Upper lobe of left lung (tissue), 4 donors: ENCODE data around the gene DFFB.

Source experiments
- CTCF ChIP-seq, 6 experiments: fragments of 450-650 bp in 4 of 6; fragments of 200-600 bp in 2 of 6; sonication (generic) in 2 of 6; IDR thresholded peaks; one replicate each; pipeline ENCODE4 v1.5.1; 2016 to 2019; ENCODE audit warnings: antibody characterized with exemption in 6 of 6
- EP300 ChIP-seq, 4 donors: sonication (generic); formaldehyde crosslinking; IDR thresholded peaks; one replicate each; pipeline ENCODE4 v1.5.1; 2017; ENCODE audit warnings: antibody characterized with exemption in 4 of 4, control low read depth in 2 of 4
- POLR2A ChIP-seq, 4 donors: fragments of 450-650 bp; IDR thresholded peaks; one replicate each; pipeline ENCODE4 v1.5.1; 2016 to 2017; ENCODE audit warnings: antibody characterized with exemption in 4 of 4, mild to moderate bottlenecking in 2 of 4
- POLR2AphosphoS5 ChIP-seq, 2 donors: sonication (generic); formaldehyde crosslinking; IDR thresholded peaks; one replicate each; pipeline ENCODE4 v1.5.1; 2017; ENCODE audit warnings: antibody characterized with exemption in 2 of 2

- TF ChIP-seq POLR2AphosphoS5 (IDR thresholded peaks at IDR 0.05) (no peak), CTCF (IDR thresholded peaks at IDR 0.05) (no peak), POLR2A (IDR thresholded peaks at IDR 0.05) (no peak), EP300 (IDR thresholded peaks at IDR 0.05) (no peak)
Measured at GRCh38 chr1:3880429-3881192, 23.3 kb downstream of the DFFB start.
